Stimulated activated CD4-positive, alpha-beta T cell treated with anti-CD3 and anti-CD28 coated beads, Interleukin-15, amount 100 ng/mL, for 1 hour (primary cell): ENCODE measurements around the gene DUSP7.

ENCODE experiments used
- DNase-seq, 2 donors: peaks; one replicate each; pipeline ENCODE4 v3.0.0-alpha.2; 2020; ENCODE audit warnings: low read depth in 1 of 2, low spot score in 1 of 2

Gene DUSP7, protein sequence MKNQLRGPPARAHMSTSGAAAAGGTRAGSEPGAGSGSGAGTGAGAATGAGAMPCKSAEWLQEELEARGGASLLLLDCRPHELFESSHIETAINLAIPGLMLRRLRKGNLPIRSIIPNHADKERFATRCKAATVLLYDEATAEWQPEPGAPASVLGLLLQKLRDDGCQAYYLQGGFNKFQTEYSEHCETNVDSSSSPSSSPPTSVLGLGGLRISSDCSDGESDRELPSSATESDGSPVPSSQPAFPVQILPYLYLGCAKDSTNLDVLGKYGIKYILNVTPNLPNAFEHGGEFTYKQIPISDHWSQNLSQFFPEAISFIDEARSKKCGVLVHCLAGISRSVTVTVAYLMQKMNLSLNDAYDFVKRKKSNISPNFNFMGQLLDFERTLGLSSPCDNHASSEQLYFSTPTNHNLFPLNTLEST

DNA sequence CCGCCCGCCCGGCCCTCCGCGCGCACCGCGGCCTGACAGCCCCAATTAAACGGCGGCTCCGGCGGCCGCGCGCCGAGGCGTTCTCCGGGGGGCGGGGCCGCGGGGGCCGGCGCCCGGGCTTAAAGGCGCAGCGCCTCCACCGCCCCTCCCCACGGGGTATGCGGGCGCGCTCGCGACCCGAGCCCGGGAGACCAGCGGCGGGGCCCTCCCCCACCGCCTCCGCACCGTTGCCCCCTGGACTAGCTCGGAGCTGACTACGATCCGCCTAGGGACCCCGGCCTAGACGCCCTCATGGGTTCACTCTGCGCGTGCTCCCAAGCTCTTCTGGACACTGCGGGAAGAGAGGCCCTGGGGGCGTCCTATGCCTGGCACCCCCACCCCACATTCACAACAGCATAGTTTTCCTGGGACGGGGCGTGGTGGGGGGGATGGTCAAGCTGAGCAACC is at the start of gene DUSP7:
Gene DUSP7, minus strand, starts transcription at position 51 of the 447 bp plus-strand sequence. CDS start 205 bp downstream, outside the sequence.
- peak; percentile 55 to 68 for DNase-seq

DNA sequence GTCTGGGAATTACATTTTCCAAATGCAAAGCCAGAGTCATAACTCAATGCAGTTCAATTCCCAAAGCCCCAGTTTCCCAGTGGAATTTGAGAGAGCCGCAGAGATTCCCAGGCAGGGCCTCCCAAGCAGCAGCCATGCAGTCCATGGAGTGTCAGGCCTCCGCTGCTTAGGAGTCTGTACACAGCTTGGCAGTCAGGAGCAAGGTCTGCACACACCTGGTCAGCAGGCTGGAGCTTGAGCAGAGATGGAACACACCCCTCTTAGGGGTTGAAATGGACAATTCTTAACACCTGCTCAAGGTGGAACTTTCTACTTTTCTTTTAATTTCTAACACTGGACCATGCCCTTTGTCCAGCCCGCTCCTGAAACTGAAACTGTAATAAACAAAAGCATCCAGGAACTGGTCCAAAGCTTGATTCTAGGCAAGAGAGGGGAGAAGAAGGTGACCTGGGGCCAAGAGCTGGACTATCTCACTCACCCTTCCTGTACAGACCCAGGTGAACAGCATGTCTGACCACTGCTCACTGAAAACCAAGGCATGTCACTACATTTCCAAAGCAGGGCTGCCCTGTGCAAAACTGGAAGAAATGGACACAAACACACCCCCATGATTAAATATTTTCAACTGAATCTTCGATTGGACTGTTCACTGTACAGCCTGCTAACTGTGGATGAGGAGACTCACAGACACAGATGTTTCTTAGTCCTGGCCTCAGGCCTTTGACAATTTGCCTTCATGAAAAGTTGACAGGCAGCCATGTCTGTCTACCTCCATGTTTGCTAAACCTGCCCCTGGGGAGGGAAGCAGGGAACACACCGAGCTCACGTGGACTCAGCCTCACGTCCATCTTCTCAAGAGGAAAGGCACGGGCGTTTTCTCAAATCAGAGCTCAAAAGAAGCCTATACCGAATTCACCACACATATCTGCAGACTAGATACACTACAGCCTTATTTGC is 48.6 kb upstream of the DUSP7 start:
- no peak for DNase-seq

DNA sequence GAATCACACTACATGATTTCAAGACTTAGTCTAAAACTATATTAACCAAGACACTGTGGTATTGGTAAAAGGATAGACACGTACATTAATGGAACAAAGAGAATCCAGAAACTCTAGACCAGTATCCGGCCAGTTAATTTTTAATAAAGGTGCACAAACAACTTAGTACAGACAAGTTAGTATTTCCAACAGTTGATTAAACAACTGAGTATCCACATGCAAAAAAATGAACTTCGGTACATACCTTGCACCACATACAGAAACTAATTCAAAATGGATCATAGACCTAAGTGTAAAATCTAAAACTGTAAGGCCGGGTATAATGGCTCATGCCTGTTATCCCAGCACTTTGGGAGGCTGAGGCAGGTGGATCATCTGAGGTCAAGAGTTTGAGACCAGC is 46.6 kb upstream of the DUSP7 start:
- DNase-seq = no peak

DNA sequence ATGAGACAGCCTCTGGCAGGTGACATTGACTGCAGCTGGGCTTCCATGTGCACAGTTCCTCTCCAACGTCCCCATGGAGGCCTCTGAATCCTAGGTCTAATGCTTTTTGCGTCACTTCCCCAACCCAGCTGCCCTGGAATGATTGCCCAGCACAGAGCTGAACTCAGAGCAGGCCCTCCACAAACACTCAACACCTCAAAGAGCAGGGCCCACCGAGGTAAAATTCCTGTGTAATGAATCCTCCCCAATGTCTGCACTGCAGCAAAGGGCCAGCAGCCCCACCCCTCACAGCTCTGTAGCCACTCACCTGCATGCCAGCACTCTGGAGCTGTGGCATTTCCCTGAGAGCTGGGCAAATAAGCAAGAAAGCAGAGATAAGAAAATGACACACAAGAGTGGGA is 42.6 kb upstream of the DUSP7 start:
- no peak for DNase-seq

DNA sequence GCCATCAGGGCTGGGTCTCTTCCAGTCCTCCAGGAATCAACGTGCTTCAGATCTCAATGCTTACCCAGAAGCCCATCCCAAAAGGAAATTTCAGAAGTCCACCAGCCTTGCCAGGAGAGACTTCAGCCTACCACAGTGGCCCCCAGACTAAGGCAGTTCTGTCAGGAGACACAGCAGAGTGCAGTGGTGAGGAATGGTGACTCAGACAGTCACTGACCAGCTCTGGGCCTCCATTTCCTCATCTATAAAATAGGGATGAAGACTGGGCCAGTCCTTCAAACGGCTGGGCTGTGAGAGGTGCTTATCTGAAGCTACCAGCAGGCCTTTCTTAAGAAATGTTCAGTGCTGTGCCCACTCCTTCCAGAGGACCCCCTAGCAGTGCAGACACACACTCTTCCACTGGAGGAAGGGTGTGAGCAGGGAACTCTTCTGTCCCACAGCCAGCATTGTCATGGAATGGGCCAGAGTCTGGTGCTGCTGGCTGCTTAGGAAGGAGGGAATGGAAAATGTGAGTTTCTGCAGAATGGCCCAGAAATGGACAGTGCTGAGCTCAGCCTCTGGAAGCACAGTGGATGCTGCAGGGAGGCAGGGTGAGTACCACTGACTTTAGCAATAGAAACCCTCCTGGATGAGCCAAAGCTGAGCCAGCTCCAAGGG is 41.6 kb upstream of the DUSP7 start:
- no peak for DNase-seq

DNA sequence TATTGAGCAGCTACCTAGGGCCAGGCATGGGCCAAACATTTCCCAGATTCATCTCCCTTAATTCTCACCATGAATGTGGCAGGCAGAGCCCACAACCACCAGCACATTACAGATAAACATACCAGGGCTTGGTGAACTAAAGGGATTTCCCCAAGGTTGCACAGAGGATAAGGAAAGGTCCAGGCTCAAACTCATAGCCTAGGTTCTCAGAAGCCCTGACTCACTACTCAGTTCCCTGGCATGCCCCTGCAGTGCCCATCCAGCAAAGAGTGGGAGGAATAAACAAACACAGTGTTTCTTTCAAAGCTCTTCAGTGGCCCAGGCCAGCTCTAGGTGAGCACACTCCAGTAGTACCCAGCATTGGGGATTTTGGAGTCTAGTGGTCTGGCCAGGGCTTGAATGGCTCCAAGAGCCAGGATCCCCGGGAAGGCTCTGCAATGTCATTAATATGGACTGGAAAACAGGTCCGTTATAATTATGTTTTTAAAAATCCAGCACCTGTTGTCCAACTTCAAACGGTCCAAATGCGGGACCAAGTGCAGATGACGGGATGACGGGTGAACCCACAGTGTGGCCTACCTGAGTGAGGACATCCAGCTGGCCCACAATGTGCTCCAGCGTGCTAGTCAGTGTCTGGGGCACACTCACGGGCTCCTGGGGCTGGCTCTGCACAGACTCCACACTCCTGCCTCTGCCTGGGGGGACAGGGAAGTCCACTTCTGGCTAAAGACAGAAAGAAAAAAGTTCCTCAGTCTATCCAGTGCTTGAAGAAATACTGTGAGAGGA is 39.8 kb upstream of the DUSP7 start:
- no peak for DNase-seq

DNA sequence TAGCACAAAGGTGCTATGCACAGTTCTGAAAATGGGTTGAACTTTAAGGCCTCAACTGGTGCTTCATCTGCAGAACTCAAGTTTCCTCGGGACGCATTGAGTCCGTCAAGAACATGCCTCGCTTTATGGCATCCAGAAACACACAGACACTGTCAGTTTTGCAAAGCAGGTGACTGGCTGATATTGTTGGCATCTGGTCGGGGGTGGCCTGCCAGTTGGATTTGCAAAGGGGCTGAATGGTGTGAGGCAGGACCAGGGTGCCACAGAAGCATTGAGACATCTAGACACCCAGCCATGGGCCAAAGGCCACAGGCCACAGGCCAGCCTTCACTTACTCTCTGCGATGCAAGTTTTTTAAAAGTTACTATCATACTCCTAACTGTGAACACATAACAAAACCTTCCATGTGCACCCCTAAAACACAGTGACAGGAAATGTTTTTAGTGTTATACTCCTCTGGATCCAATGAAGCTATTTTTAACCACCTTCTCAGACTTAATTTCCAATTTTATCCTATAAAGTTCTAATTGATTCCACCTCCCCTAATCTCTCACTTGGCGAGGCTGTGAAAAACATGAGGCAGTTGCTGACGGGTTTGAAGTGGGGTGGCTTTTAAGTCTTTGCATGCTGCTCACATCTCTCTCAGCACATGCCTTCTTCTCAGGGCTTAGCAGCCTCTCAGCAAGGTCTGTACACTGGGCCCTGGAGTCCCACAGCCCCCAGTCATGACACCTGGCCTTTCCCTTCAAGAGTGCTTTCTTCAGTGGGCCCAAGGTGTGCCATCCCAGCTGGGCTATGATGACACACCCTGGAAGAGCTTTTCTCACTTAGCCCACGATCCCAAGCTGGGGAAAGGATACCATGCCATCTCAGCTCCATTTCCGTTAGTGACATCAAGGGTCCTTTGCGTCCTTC is 38.5 kb upstream of the DUSP7 start:
- DNase-seq = no peak

DNA sequence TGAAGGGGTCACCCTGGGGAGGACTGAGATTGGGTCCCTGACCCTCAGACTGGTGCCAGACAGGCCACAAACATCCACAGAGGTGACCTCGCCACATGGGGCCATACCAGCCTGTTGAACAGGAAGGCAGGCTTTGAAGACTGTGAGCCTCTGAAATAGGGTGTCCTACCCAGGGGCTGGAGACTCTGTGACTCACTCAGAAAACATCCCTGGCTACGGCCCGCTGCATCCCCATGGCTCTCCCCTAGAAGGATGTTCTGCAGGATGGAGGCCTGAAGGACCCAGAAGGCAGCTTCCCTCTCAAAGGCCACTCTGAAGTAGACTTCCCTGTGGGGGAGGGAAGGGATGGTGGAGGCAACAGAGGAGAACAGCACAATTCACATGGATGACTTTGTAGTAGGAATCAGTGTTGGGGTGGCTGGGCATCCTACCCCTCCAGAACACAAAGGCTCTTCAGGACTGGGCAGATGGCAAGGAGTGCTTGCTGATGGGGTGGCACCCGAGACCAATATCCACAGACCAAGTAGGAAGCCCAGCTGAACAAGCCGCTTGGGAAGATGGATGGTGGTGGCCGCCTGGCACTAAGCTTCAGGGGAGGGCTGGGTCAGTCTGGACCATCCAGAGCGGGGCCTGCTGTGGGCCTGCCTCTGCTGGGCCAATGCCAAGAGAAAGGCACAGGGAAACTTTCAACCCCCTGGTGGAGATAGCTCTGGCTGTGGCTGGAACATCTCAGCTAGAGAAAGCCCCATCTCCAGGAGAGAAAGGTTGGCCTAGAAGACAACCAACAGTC is 37.6 kb upstream of the DUSP7 start:
- DNase-seq = no peak

DNA sequence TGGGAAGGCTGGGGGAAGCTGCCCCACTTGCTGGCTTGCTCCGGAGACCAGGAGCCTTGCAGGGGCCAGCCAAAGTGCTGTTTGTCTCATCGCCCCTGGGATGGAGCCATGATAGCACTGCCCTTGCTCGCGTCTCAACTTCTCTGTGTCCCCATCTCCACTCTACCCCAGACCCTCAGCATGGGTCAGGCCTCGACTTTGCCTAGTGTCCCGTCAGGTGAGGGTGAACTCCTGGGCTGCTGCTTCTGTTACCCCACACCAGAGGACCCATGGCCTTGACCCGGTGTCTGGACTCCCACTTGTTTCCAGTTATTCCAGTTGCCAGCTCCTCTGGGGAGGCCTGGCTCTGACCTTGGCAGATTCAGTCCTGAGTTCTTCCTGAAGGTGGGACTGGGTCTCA is 36.5 kb upstream of the DUSP7 start:
- DNase-seq = no peak

DNA sequence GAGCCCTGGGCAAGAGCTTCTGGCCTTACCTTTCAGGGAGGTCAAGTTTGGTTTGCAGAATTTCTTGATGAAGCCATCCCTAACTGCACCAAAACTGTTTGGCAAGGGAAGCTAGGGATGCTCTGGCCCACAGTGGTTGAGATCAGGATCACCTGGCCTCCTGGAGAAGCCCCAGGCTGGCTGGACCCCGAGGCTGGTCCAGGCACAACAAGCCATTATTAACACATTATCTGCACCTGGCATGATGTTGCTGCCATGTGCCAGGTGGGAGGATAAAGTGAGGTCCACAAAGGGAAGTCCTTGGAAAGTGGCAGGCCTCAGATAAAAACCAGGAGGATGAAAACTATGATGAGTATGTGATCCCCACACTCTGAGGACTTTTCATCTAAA is 35.9 kb upstream of the DUSP7 start:
- DNase-seq = no peak

DNA sequence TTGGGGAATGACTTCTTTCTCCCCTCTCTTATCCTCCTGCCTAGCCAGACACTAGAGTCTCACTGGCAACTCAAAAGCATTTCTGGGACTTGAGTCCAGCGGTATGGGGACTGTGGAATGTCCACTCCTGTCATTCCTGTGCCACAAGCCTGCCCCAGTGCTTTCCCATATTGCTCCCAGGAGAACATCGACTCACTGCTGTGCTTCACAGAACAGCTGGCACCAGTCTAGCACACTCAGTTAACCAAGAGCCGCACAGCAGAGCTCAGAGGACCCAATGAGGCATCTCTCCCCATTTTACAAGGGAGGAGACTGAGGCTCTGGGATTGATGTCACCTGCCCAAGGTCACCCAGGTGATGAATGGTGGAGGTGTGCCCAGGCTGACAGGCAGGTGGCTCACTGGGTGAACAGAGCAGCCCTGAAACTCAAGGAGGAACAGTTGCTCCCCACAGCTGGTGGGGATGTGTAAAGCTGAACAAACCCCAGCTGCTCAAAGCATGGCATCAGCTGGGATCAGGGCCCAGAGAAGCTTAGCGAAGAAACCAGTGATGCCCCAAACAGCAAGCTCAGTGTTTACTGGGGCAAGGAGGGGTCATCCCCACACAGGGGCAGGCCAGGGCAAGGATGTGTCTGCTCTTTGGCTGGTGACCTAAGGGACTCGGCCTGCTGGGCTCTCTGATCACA is 35.4 kb upstream of the DUSP7 start:
- DNase-seq = no peak

DNA sequence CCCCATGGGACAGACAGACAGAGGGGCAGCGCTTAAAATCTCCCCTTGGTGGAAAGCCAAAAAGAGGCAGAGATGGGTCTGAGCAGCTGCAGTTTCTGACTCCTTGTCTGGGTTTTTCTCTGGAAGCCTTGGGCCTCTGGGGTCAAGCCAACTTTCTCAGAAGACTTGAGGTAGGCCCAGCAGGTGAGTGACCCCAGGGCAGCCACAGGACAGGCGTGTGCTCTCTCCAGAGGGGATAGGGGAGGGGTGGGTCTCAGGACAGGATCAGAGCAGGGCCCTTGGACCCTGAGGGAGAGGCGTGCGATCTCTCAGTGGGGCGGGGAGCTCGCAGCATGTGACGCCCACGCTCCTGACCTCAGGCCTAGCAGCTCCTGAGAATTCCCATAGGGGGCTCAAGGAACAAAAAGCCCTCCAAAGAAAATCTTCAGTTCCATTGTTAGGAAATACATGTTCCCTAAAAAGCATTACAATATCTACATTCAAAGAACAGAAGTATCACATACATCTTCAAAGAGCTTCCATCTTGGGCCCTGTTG is 34.6 kb upstream of the DUSP7 start:
- no peak for DNase-seq

DNA sequence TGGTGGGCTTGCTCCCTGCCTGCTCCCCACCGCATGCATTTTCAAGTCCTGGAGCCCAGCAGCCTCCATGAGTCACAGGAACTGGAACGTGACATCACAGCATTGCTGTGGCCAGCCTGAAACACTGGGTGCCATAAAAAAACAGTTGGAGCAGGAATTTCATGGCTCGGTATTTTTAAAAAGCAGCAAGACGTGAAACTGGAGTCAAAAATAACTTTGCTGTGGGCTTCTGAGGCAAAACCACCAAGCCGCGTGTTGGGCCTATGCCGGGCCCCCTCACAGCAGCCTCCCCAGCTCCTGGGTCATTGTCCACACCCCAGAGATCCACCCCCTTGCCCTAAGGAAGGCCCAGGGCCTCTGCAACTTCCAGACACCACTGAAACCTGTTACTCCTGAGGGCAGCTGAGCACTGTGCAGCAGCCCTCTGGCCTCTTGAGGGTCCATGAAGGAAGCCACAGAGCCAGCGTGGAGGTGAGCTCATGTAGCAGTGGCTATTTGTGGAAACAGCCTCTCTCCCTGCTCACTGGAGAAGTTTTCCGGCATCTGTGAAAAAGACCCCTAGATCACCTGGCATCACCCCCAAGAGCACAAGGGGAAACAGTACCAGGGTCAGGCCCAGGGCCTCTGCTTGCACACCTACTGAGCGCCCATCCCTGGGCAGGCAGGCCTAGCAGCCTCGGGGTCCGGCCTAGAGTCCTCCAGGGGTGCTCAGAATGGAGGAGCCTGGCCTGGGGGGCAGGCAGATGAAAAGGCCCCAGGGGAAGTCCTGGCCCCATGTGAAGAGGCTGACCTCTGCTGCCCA is 34.0 kb upstream of the DUSP7 start:
- no peak for DNase-seq

DNA sequence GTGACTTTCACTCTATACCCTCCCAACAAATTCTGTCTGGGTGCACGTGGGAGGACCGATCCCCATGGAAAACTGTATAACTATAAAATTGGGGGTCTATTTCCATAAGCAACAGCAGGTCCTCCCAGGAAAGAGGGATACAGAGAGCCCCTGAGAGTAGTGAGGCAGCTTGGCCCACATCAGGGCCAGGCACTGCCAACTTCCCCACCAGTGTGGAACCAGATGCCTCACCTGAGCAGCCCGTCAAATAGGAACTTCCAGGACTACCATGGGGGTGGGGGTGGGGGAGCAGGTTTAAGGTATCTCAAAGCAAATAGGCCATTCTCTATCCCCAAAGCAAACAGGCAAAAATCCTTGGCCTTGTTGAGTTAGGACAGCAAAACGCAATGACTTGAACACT is 33.3 kb upstream of the DUSP7 start:
- DNase-seq = no peak

DNA sequence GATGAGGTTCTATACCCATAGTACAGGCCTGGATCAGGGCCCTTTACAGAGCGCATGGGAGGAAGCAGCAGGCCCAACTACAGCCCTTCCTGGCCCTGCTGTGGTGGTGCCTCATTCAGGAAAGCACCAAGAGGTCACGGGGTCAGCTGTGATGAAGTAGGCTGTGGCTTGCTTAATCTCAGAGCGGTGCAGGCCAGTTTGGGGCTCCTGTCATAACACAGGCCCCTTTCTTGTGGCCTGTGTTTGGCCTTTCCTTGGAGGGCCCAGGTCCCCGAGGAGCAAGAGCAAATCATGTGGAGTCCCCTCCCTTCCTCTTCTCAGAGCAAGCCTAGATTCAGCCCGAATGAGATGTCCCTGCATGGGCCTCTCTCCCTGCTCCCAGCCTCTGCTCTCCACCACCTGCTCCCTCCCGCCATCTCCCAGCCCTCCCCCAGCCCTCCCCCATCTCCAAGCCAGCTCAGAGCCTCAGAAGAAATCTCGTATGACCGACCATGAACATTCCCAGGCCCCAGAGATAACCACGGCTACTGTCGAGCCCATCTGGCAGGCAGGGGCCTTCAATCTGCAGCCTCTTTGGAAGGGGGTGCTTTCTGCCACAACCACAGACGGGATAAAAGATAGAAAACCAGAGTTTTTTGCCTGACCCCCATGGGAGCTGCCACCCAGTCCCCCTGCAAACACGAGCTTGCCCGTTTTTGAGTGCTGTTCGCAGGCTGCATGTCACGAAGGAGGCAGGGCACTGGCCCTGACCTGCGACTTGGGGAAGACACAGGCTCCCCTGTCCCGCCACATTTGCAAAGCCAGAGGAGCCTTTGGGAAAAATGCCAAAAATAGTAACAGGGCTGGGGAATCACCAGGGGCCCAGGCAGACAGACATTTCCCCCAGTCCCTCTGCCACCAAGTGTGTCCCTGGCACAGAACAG is 32.3 kb upstream of the DUSP7 start:
- DNase-seq = no peak

DNA sequence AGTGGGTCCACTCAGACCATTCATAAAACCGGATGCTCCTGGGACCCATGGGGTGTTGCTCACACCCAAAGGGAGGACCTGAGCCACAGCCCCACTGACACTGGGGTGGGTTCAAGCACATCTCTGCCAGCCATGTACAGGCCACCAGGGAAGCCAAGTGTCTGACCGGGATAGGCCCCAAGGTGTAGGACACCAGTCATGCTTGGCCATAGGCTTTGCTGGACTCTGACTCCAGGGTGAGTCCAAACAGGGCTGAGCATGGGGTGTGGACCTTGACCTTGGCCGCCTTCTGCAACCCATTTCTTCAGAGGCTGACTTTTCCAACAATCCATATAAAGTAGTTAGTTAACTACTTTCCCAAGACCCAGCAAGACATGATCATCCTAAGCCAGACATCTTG is 31.4 kb upstream of the DUSP7 start:
- no peak for DNase-seq
